CD4-positive, alpha-beta T cell (primary cell): ENCODE results near the gene SGSM2. TPM values are rescaled to one million over a fixed set of nuclear protein-coding genes. Genes with fewer than 3 reads are reported as not detected.

ENCODE experiments used
- ATAC-seq: fragments of 200-7000 bp; cut with Tn5 transposase; one replicate; pipeline ENCODE4 v1.10.0; 2022; ENCODE audit warnings: mild to moderate bottlenecking; ENCODE audit not compliant: poor library complexity
- CTCF ChIA-PET: fragments of 350-600 bp; sonication (Branson Sonifier 250); formaldehyde crosslinking; loops from one replicate; lab custom pipeline; 2021; ENCODE audit warnings: antibody characterized with exemption, inconsistent platforms; lab: Charles Lee
- POLR2A ChIA-PET: fragments of 350-600 bp; sonication (Branson Sonifier 250); formaldehyde crosslinking; loops from one replicate; lab custom pipeline; 2021; ENCODE audit warnings: antibody characterized with exemption, inconsistent platforms; lab: Charles Lee
- DNase-seq, 14 experiments: peaks; one replicate each; pipeline ENCODE4 v3.0.0-alpha.2; 2013 to 2020; ENCODE audit warnings: mixed read lengths in 2 of 14
- H3K27ac ChIP-seq, 2 donors: one replicate each; pipeline versions ENCODE4 v1.5.1 to v1.7.0; 2013; ENCODE audit warnings: low read length in 2 of 2, low read depth in 1 of 2, mild to moderate bottlenecking in 1 of 2
- H3K27me3 ChIP-seq, 2 experiments: 1 replicate in 1 of 2; 2 replicates in 1 of 2; pipeline versions ENCODE4 v1.6.1 to v1.7.0; 2013; ENCODE audit warnings: low read length in 2 of 2, control low read depth in 1 of 2, mild to moderate bottlenecking in 1 of 2, moderate library complexity in 1 of 2; ENCODE audit not compliant: insufficient read depth in 2 of 2, control insufficient read depth in 1 of 2
- H3K36me3 ChIP-seq: one replicate; pipeline ENCODE4 v1.6.1; 2013; ENCODE audit warnings: low read length, control low read depth; ENCODE audit not compliant: insufficient read depth
- H3K4me1 ChIP-seq: one replicate; pipeline ENCODE4 v1.6.1; 2013; ENCODE audit warnings: low read length, control low read depth; ENCODE audit not compliant: insufficient read depth
- H3K4me3 ChIP-seq: one replicate; pipeline ENCODE4 v1.5.1; 2013; ENCODE audit warnings: mild to moderate bottlenecking, low read length, moderate library complexity
- H3K9me3 ChIP-seq, 2 experiments: 1 replicate in 1 of 2; 2 replicates in 1 of 2; pipeline versions ENCODE4 v1.6.1 to v1.7.0; 2013; ENCODE audit warnings: low read length in 2 of 2, mild to moderate bottlenecking in 2 of 2, control low read depth in 1 of 2, moderate library complexity in 1 of 2; ENCODE audit not compliant: control insufficient read depth in 1 of 2, insufficient read depth in 1 of 2
- H3K27ac Mint-ChIP-seq: one replicate; pipeline ENCODE4 v1.8.0; 2020; ENCODE audit warnings: mixed read lengths
- H3K27me3 Mint-ChIP-seq: one replicate; pipeline ENCODE4 v1.8.0; 2021; ENCODE audit warnings: mixed read lengths
- H3K36me3 Mint-ChIP-seq: one replicate; pipeline ENCODE4 v1.8.0; 2021; ENCODE audit warnings: low read depth, mixed read lengths
- H3K4me1 Mint-ChIP-seq: one replicate; pipeline ENCODE4 v1.8.0; 2021; ENCODE audit warnings: low read depth, mixed read lengths
- H3K4me3 Mint-ChIP-seq: one replicate; pipeline ENCODE4 v1.8.0; 2020; ENCODE audit warnings: mild to moderate bottlenecking, mixed read lengths
- H3K9me3 Mint-ChIP-seq: one replicate; pipeline ENCODE4 v1.8.0; 2020; ENCODE audit warnings: mixed read lengths
- intact Hi-C, 2 experiments: fragments of 100-400 bp; cut with DNase I in 1 of 2; cut with micrococcal nuclease in 1 of 2; formaldehyde crosslinking; loops; one replicate each; pipeline versions ENCODE4 v1.15.1 to v1.9.0; 2023 to 2025; cut with DNase I, micrococcal nuclease
- total RNA-seq, 174 experiments: library from RNA in 2 of 174; stranded (reverse) in 2 of 174; gene quantifications; one replicate each; pipeline ENCODE4 v1.2.3 and lab custom pipeline; 2021 to 2026
- TF ChIP-seq, protein P1 (sequence below): fragments of 200-600 bp; IDR thresholded peaks from one replicate; pipeline ENCODE4 v1.8.0; 2022; ENCODE audit warnings: antibody characterized with exemption, mild to moderate bottlenecking

SGSM2 gene
- total RNA-seq, 2 experiments from 2014 or later: 147 to 154 TPM

GRCh38 chr17:2383628-2384167, 46.4 kb downstream of the SGSM2 start:
- CTCF ChIA-PET: interaction anchor here (1.0 to 4.3 kb wide), 5 partner anchors 9 to 32 kb away, joined by 3 to 204 read pairs (median 25); partner anchors contain the start of gene MNT
- no peak overlapping the region for H3K27ac ChIP-seq
- Mint-ChIP-seq H3K4me1 (peaks cover 15% of the 10 kb centered on the region), H3K9me3 (no peaks in the 10 kb centered on the region), H3K36me3 (peaks cover 27% of the 10 kb centered on the region), H3K4me3 (no peak overlapping the region), H3K27ac (peak overlapping the region; percentile 51), H3K27me3 (no peaks in the 10 kb centered on the region)
- POLR2A ChIA-PET: interaction anchor here (3.0 to 4.5 kb wide), 3 partner anchors 9 to 32 kb away, joined by 24 to 69 read pairs (median 56); partner anchors contain the start of gene MNT
- H3K36me3 ChIP-seq: peaks cover 52% of the 10 kb centered on the region
- DNase-seq (no peak), ATAC-seq (no peak)
- TF ChIP-seq, protein P1, sequence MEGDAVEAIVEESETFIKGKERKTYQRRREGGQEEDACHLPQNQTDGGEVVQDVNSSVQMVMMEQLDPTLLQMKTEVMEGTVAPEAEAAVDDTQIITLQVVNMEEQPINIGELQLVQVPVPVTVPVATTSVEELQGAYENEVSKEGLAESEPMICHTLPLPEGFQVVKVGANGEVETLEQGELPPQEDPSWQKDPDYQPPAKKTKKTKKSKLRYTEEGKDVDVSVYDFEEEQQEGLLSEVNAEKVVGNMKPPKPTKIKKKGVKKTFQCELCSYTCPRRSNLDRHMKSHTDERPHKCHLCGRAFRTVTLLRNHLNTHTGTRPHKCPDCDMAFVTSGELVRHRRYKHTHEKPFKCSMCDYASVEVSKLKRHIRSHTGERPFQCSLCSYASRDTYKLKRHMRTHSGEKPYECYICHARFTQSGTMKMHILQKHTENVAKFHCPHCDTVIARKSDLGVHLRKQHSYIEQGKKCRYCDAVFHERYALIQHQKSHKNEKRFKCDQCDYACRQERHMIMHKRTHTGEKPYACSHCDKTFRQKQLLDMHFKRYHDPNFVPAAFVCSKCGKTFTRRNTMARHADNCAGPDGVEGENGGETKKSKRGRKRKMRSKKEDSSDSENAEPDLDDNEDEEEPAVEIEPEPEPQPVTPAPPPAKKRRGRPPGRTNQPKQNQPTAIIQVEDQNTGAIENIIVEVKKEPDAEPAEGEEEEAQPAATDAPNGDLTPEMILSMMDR: no peak
- H3K9me3 ChIP-seq: no peaks in the 10 kb centered on the region
- intact Hi-C loops: loop anchor here (10.0 kb wide), 2 partner anchors 291 to 301 kb away; no protein-coding TSS in a partner anchor
- no peaks in the 10 kb centered on the region for H3K27me3 ChIP-seq
- peaks cover 12% of the 10 kb centered on the region for H3K4me1 ChIP-seq
- no peak overlapping the region for H3K4me3 ChIP-seq

DNA sequence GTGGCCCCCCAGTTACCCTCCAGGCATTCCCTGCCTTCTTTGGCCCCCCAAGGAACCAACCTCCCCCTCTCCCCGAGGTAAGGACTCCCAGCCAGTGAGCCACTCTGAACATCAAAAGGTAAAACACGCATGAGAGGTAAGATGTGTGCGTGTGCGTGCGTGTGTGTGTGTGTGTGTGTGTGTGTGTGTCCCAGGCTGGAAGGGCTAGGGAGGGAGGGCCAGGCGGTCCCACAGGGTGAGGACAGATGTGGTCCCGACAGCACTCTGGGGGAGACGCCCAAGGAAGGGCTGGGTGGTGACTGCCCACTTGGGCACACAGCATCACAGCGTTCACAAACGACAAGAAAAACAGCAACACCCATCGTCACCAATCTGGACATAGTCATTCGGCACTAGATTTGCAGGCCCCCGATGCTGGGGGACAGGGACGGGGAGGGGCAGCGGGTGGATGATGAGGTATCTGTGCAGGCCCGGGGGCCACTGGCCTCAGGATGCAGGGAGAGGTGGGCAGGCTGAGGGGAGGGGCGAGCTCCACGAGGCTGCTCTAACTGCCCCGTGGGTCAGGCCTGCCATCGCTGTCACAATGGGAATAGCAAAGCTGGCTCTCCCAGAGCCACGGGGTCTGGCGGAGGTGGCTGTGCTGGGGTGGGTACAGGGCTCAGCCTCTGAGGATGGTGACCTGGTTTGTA, 47.3 kb downstream of the SGSM2 start:
- ATAC-seq: no peak
- Mint-ChIP-seq H3K27ac (peak overlapping the region; percentile 51), H3K4me3 (no peak overlapping the region)

More for the DNA sequence above, 47.3 kb downstream of the SGSM2 start:
- H3K4me1 Mint-ChIP-seq: peaks cover 21% of the 10 kb centered on the region
- no peak overlapping the region for H3K27ac ChIP-seq
- no peaks in the 10 kb centered on the region for H3K9me3 Mint-ChIP-seq
- H3K36me3 Mint-ChIP-seq: peaks cover 31% of the 10 kb centered on the region
- H3K4me3 ChIP-seq: no peak overlapping the region
- H3K36me3 ChIP-seq: peaks cover 45% of the 10 kb centered on the region
- intact Hi-C loops: loop anchor here (10.0 kb wide), 2 partner anchors 290 to 300 kb away; no protein-coding TSS in a partner anchor
- no peaks in the 10 kb centered on the region for H3K27me3 ChIP-seq
- DNase-seq: no peak
- ChIA-PET POLR2A (interaction anchor here (3.0 to 4.5 kb wide), 2 partner anchors 8 to 17 kb away, joined by 24 to 69 read pairs; partner anchors contain the start of gene MNT), CTCF (interaction anchor here (1.0 to 4.3 kb wide), 2 partner anchors 31 kb away, joined by 3 to 204 read pairs; no protein-coding TSS in a partner anchor)
- H3K9me3 ChIP-seq: no peaks in the 10 kb centered on the region
- TF ChIP-seq, protein P1: no peak
- no peaks in the 10 kb centered on the region for H3K27me3 Mint-ChIP-seq
- H3K4me1 ChIP-seq: peaks cover 17% of the 10 kb centered on the region
